Naive thymus-derived CD4-positive, alpha-beta T cell (primary cell): ENCODE measurements around the gene CDH5. TPM values are rescaled to one million over a fixed set of nuclear protein-coding genes. Genes with fewer than 3 reads are reported as not detected.

ENCODE experiments used
- ATAC-seq: fragments of 150-1000 bp; cut with Tn5 transposase; 2 replicates; pipeline ENCODE4 v1.10.0; 2021; ENCODE audit warnings: mild to moderate bottlenecking, moderate library complexity
- CTCF ChIA-PET: fragments of 350-600 bp; sonication (Branson Sonifier 250); formaldehyde crosslinking; loops from one replicate; lab custom pipeline; 2021; ENCODE audit warnings: antibody characterized with exemption; lab: Charles Lee
- POLR2A ChIA-PET: fragments of 350-600 bp; sonication (Branson Sonifier 250); formaldehyde crosslinking; loops from one replicate; lab custom pipeline; 2021; ENCODE audit warnings: antibody characterized with exemption, inconsistent platforms; lab: Charles Lee
- DNase-seq, 9 donors: peaks; one replicate each; pipeline versions ENCODE4 v3.0.0 to v3.0.0-alpha.2; 2020 to 2022; ENCODE audit warnings: mixed read lengths in 1 of 9
- H3K27ac ChIP-seq: one replicate; pipeline ENCODE4 v1.7.0; 2013; ENCODE audit warnings: mild to moderate bottlenecking, low read depth, low read length, moderate library complexity
- H3K27me3 ChIP-seq, 2 donors: one replicate each; pipeline ENCODE4 v1.7.0; 2013; ENCODE audit warnings: low read length in 2 of 2, mild to moderate bottlenecking in 2 of 2, moderate library complexity in 2 of 2; ENCODE audit not compliant: control insufficient read depth in 2 of 2, insufficient read depth in 2 of 2
- H3K36me3 ChIP-seq, 3 experiments: 1 replicate in 2 of 3; 2 replicates in 1 of 3; pipeline ENCODE4 v1.7.0; 2013; ENCODE audit warnings: low read length in 3 of 3, mild to moderate bottlenecking in 3 of 3, moderate library complexity in 1 of 3; ENCODE audit not compliant: insufficient read depth in 3 of 3, control insufficient read depth in 2 of 3
- H3K4me1 ChIP-seq, 2 donors: one replicate each; pipeline ENCODE4 v1.7.0; 2013; ENCODE audit warnings: low read length in 2 of 2, mild to moderate bottlenecking in 2 of 2, moderate library complexity in 1 of 2; ENCODE audit not compliant: control insufficient read depth in 2 of 2, insufficient read depth in 2 of 2
- H3K4me3 ChIP-seq: 2 replicates; pipeline ENCODE4 v1.7.0; 2013; ENCODE audit warnings: mild to moderate bottlenecking, low read length
- H3K9me3 ChIP-seq, 3 experiments: 1 replicate in 2 of 3; 2 replicates in 1 of 3; pipeline ENCODE4 v1.7.0; 2013; ENCODE audit warnings: low read length in 3 of 3; ENCODE audit not compliant: control insufficient read depth in 2 of 3
- H3K27ac Mint-ChIP-seq, 9 donors: one replicate each; pipeline ENCODE4 v1.8.0; 2020 to 2022; ENCODE audit warnings: mixed read lengths in 9 of 9, mild to moderate bottlenecking in 8 of 9, moderate library complexity in 5 of 9, inconsistent platforms in 2 of 9
- H3K27me3 Mint-ChIP-seq, 5 donors: one replicate each; pipeline ENCODE4 v1.8.0; 2021 to 2022; ENCODE audit warnings: mixed read lengths in 5 of 5, mild to moderate bottlenecking in 1 of 5
- H3K36me3 Mint-ChIP-seq, 5 donors: one replicate each; pipeline ENCODE4 v1.8.0; 2020 to 2022; ENCODE audit warnings: mixed read lengths in 5 of 5, mild to moderate bottlenecking in 3 of 5, inconsistent platforms in 1 of 5
- H3K4me1 Mint-ChIP-seq, 7 donors: one replicate each; pipeline ENCODE4 v1.8.0; 2020 to 2022; ENCODE audit warnings: mixed read lengths in 7 of 7, mild to moderate bottlenecking in 3 of 7, inconsistent platforms in 1 of 7
- H3K4me3 Mint-ChIP-seq, 10 donors: one replicate each; pipeline ENCODE4 v1.8.0; 2020 to 2022; ENCODE audit warnings: mild to moderate bottlenecking in 10 of 10, mixed read lengths in 10 of 10, moderate library complexity in 6 of 10, inconsistent platforms in 2 of 10
- H3K9me3 Mint-ChIP-seq, 11 donors: one replicate each; pipeline ENCODE4 v1.8.0; 2020 to 2022; ENCODE audit warnings: mixed read lengths in 11 of 11, mild to moderate bottlenecking in 4 of 11, inconsistent platforms in 1 of 11, moderate library complexity in 1 of 11
- intact Hi-C, 2 donors: fragments of 100-400 bp; cut with micrococcal nuclease; formaldehyde crosslinking; loops; one replicate each; pipeline ENCODE4 v1.15.1; 2023
- polyA plus RNA-seq, 2 donors: library from polyadenylated mRNA; unstranded; fragments of 300-500 nt; fragmentation: Illumina TruSeq; gene quantifications; one replicate each; pipeline ENCODE4 v1.2.3, GENCODE V29; 2021
- total RNA-seq, 6 experiments: library from RNA in 5 of 6; stranded (reverse) in 5 of 6; gene quantifications; 1 replicate in 5 of 6; 2 replicates in 1 of 6; pipeline ENCODE4 v1.2.3 and lab custom pipeline; 2021 to 2026

Gene CDH5
- total and polyA plus RNA-seq, 7 experiments from 2014 or later, result not detected

DNA sequence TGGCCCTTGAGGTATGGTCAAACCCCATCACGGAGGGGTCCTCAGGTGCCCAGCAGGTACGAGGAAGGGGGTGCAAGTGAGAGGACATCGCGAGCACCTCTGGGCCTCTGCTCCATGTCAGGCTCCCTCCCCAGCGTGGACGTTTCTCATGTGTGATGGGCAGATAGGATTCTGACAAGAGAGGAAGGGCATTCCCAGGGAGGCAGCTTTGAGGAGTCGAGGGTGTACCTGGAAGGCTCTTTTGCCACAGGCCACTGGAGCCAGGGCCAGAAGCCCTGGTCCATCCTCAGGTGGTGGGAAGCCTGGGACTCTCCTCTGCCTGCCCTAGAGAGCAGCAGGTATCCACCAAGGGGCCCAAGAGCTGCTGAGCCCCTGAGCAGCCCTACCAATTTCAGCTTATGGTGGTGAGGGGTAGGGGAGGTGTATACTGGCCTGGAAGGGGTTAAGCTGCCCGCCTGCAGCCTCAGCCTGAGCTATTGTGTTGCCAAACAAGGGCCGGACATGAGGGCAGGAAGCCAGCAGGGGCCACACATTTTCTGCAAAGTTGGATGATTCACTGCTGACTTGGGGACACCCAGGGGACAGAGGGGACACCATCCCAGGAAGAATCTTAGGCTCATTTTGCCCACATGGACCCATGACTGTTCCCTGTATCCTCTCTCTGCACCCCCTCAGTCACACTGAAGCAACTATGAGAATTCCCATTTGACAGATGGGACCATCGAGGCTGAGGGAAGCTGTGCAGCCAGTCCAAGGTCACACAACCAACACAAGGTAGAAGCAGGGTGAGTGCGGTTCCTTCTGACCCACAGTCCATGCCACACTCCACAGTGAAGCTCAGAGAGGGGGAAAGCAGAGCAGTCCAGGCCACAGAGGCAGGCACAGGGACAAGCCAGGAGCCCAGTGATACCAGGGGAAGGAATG lies 1.7 kb downstream of the CDH5 start:
- H3K27ac ChIP-seq, result no peak overlapping the region
- Mint-ChIP-seq H3K36me3 (no peaks in the 10 kb centered on the region), H3K4me3 (no peak overlapping the region), H3K4me1 (peaks cover 0 to 13% (median 4%) of the 10 kb centered on the region in 7 donors), H3K27me3 (peaks cover 14 to 29% (median 24%) of the 10 kb centered on the region in 5 donors), H3K9me3 (no peaks in the 10 kb centered on the region), H3K27ac (peak overlapping the region in 2 of 9 donors; percentile 2 to 86)
- H3K9me3 ChIP-seq, result no peaks in the 10 kb centered on the region
- H3K4me1 ChIP-seq, result no peaks in the 10 kb centered on the region
- no peaks in the 10 kb centered on the region for H3K36me3 ChIP-seq
- ATAC-seq (no peak), DNase-seq (no peak)
- intact Hi-C loops, result no loop called here
- H3K4me3 ChIP-seq, result no peak overlapping the region
- H3K27me3 ChIP-seq, result no peaks in the 10 kb centered on the region
- CTCF ChIA-PET, result interaction anchor here (0.5 to 2.3 kb wide), 3 partner anchors 10 to 276 kb away, joined by 3 to 11 read pairs (median 3); no protein-coding TSS in a partner anchor
- POLR2A ChIA-PET, result no interaction called here

DNA sequence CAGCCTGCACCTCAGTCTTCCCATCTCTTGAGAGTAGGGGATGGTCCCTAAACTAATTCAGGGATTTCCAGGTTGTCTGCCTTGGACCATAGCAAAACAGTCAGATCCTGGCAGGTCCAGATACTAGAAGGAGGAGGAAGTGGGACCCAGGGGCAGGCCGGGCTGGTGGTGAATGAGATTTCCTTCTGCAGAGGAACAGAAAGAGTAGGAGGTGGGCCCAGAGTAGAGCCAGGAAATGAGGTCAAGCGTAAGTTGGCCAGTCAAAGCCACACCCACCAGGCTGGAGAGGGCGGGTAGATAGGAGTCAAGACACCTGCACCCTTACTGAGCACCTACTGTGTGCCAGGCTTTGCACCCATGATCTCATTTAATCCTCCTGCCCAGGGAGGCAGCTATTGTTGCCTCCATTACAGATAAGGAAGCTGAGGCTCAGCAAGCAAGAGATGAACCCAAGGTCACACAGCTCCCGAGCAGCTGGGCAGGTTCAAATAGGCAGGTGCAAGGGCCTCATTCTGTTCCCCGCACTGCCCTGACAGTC lies 2.6 kb downstream of the CDH5 start:
- Histone ChIP-seq H3K27me3 (no peaks in the 10 kb centered on the region), H3K4me1 (no peaks in the 10 kb centered on the region), H3K36me3 (no peaks in the 10 kb centered on the region), H3K9me3 (no peaks in the 10 kb centered on the region), H3K27ac (no peak overlapping the region), H3K4me3 (no peak overlapping the region)
- CTCF ChIA-PET, result interaction anchor here (2.3 kb wide), 1 partner anchor 11 kb away, joined by 11 read pairs; no protein-coding TSS in a partner anchor
- ATAC-seq (peak; percentile 52), DNase-seq (no peak)
- Mint-ChIP-seq H3K4me1 (peaks cover 0 to 12% (median 4%) of the 10 kb centered on the region in 7 donors), H3K4me3 (no peak overlapping the region), H3K36me3 (no peaks in the 10 kb centered on the region), H3K27me3 (peaks cover 10 to 20% (median 17%) of the 10 kb centered on the region in 5 donors), H3K27ac (peak overlapping the region in 1 of 9 donors; percentile 37), H3K9me3 (no peaks in the 10 kb centered on the region)
- POLR2A ChIA-PET, result no interaction called here
- intact Hi-C loops, result no loop called here

DNA sequence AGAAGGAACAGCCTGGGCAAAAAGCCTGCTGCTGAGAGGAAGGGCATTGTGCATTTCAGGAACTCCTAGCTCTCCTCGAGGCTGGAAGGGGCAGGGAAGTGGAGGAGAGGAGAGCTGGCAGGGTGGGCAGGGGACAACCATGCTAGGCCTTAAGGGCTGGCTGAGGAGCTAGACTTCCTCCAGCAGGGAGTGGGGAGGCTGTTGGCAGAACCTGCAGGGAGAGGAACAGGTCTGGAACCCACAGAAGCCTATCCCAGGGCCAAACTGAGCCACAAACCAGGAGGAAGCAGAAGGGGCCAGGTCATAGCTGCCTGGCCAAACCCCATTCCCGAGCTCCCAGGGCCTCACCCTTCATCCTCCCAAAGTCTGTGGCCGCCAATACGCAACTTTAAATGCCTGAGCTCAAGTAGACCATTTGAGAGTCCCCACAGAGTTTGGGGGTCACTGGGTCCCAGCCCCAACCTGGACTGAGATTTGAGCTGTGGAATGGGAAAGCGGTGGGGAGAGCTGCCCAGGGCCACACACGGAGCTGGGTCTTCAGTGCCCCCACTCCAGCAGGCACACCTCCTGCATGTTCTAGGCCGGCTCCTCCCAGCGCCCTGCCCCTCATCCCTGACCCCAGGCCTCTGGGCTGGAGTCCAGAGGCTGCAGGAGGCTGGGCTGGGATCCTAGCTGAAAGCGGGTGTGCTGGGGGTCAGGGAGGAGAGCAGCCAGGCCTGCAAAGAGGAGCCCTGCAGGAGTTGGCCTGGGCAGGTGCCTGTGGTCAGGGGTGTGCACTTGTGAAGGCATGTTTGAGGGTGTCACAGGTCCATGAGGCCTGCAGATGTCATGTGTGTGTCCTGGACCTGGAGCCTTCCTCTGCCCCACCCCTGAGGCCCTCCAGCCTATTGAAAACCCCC lies 4.5 kb downstream of the CDH5 start:
- no peak for DNase-seq
- intact Hi-C loops, result no loop called here
- H3K36me3 ChIP-seq, result no peaks in the 10 kb centered on the region
- Mint-ChIP-seq H3K9me3 (no peaks in the 10 kb centered on the region), H3K36me3 (no peaks in the 10 kb centered on the region), H3K27me3 (peaks cover 0 to under 1% (median 0%) of the 10 kb centered on the region in 5 donors), H3K4me1 (peaks cover 0 to 7% (median 4%) of the 10 kb centered on the region in 7 donors), H3K4me3 (no peak overlapping the region), H3K27ac (no peak overlapping the region)
- H3K4me1 ChIP-seq, result no peaks in the 10 kb centered on the region
- H3K27me3 ChIP-seq, result no peaks in the 10 kb centered on the region
- no peak for ATAC-seq
- H3K4me3 ChIP-seq, result no peak overlapping the region
- H3K27ac ChIP-seq, result no peak overlapping the region
- ChIA-PET POLR2A (no interaction called here), CTCF (no interaction called here)
- H3K9me3 ChIP-seq, result no peaks in the 10 kb centered on the region

DNA sequence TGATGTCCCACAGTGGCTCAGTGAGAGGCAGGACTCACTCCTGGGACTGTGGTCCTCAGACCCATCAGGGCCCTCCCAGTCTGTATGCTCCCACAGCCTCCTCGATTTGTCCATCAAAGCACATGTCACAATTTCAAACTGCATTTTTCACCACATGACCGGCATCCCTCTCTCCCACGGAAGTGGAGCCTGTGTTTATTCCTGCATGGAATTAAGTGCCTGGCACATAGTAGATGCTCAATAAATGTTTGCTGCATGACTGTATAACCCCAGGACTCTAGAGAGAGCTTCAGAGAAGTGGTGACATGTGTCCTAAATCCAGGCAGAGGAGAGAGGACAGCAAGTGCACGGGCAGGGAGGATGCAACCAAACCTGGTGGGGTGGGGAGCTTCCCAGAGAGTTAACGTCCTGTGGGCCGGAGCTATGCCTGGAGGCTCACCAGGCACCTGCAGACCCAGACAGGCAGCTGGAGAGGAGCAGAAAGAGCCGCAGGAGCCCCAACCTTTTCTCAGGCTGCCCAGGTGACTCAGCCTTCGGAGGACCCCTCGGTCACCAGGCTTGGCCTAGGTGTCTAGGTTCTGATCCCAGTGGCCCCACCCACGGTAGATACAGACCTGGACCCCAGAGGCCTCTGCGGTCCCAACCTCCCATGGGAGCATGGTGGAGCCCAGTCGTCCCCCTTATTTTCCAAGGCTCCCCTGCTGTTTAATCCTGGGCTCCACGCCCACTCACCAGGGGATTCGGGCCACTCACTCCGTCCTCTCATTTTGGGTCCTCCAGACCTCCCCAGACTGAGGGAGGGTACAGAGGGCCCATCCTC lies 5.8 kb downstream of the CDH5 start:
- DNase-seq (no peak), ATAC-seq (no peak)
- ChIA-PET CTCF (no interaction called here), POLR2A (no interaction called here)
- no peak overlapping the region for H3K27ac Mint-ChIP-seq
- no peaks in the 10 kb centered on the region for H3K27me3 Mint-ChIP-seq
- peaks cover 0 to 7% (median 4%) of the 10 kb centered on the region in 7 donors for H3K4me1 Mint-ChIP-seq
- Histone ChIP-seq H3K36me3 (no peaks in the 10 kb centered on the region), H3K4me3 (no peak overlapping the region), H3K27ac (no peak overlapping the region), H3K9me3 (no peaks in the 10 kb centered on the region), H3K4me1 (no peaks in the 10 kb centered on the region), H3K27me3 (no peaks in the 10 kb centered on the region)
- intact Hi-C loops, result no loop called here
- H3K9me3 Mint-ChIP-seq, result no peaks in the 10 kb centered on the region
- H3K4me3 Mint-ChIP-seq, result no peak overlapping the region
- H3K36me3 Mint-ChIP-seq, result no peaks in the 10 kb centered on the region

DNA sequence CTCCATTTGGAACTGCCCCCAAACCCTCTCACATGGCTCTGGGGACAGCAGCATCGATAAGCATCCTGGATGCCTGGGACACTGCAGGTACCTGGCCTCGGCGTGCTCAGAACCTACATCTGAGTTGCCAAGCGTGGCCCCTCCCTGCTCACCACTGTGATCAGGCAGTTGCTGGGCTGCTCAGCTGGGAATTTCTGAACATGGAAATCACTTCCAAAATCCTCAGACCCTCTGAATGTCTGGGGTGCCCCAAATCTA lies 6.3 kb downstream of the CDH5 start:
- no peaks in the 10 kb centered on the region for H3K9me3 Mint-ChIP-seq
- intact Hi-C loops, result no loop called here
- DNase-seq (no peak), ATAC-seq (no peak)
- no peak overlapping the region for H3K4me3 Mint-ChIP-seq
- no peaks in the 10 kb centered on the region for H3K36me3 Mint-ChIP-seq
- ChIA-PET POLR2A (no interaction called here), CTCF (no interaction called here)
- Histone ChIP-seq H3K27me3 (no peaks in the 10 kb centered on the region), H3K36me3 (no peaks in the 10 kb centered on the region), H3K27ac (no peak overlapping the region), H3K9me3 (no peaks in the 10 kb centered on the region), H3K4me3 (no peak overlapping the region), H3K4me1 (no peaks in the 10 kb centered on the region)
- peaks cover 0 to 7% (median 4%) of the 10 kb centered on the region in 7 donors for H3K4me1 Mint-ChIP-seq
- no peak overlapping the region for H3K27ac Mint-ChIP-seq
- no peaks in the 10 kb centered on the region for H3K27me3 Mint-ChIP-seq

DNA sequence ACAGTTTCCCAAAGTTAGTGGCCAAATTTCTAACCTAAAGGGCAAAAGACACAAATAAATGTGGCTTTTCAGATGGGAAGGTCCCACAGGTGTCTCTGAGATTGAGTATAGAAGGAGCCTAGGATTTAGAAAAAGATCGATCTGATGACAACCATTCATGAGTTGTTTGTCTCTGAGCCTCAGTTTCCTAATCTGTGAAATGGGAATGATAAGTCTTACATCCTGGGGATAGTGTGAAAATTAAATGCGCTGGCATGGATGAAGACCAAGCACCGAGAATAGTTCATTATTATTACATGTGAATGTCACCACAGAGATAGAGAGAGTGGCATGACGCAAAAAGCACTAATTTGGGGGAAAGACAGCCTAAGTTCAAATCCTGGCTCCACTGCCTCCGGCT lies 7.2 kb downstream of the CDH5 start:
- Histone ChIP-seq H3K27ac (no peak overlapping the region), H3K9me3 (no peaks in the 10 kb centered on the region), H3K4me3 (no peak overlapping the region), H3K27me3 (no peaks in the 10 kb centered on the region), H3K36me3 (no peaks in the 10 kb centered on the region), H3K4me1 (no peaks in the 10 kb centered on the region)
- peaks cover 0 to under 1% (median 0%) of the 10 kb centered on the region in 11 donors for H3K9me3 Mint-ChIP-seq
- POLR2A ChIA-PET, result no interaction called here
- no peak overlapping the region for H3K27ac Mint-ChIP-seq
- H3K27me3 Mint-ChIP-seq, result no peaks in the 10 kb centered on the region
- H3K36me3 Mint-ChIP-seq, result no peaks in the 10 kb centered on the region
- no peak for DNase-seq
- peaks cover 0 to 6% (median under 1%) of the 10 kb centered on the region in 7 donors for H3K4me1 Mint-ChIP-seq
- intact Hi-C loops, result no loop called here
- no peak overlapping the region for H3K4me3 Mint-ChIP-seq
- CTCF ChIA-PET, result interaction anchor here (0.6 kb wide), 1 partner anchor 14 kb away, joined by 4 read pairs; no protein-coding TSS in a partner anchor
- ATAC-seq, result no peak
